Measurements from ENCODE around the gene NUDT21.

DNA sequence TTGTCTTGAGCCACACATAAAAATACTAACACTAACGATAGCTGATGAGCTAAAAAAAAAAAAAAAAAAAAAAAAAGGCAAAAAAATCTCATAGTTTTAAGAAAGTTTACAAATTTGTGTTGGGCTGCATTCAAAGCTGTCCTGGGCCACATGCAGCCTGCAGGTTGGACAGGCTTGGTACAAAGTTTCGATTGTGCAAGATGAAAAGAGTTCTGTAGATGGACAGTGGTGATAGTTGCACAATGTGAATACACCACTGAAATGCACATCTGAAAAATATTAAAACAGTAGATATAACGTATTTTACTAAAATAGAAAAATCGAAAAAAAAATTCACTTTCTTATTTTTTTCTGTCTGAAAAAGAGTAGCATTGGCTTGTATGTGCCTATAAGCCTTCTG, 68.7 kb downstream of the NUDT21 start:
- TF ChIP-seq EZH2phosphoT487 (IDR thresholded peaks at IDR 0.05; ENCODE audit: borderline replicate concordance, low read length): no peak
- TF ChIP-seq, protein P1, sequence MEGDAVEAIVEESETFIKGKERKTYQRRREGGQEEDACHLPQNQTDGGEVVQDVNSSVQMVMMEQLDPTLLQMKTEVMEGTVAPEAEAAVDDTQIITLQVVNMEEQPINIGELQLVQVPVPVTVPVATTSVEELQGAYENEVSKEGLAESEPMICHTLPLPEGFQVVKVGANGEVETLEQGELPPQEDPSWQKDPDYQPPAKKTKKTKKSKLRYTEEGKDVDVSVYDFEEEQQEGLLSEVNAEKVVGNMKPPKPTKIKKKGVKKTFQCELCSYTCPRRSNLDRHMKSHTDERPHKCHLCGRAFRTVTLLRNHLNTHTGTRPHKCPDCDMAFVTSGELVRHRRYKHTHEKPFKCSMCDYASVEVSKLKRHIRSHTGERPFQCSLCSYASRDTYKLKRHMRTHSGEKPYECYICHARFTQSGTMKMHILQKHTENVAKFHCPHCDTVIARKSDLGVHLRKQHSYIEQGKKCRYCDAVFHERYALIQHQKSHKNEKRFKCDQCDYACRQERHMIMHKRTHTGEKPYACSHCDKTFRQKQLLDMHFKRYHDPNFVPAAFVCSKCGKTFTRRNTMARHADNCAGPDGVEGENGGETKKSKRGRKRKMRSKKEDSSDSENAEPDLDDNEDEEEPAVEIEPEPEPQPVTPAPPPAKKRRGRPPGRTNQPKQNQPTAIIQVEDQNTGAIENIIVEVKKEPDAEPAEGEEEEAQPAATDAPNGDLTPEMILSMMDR (IDR thresholded peaks at IDR 0.05; ENCODE audit: low read depth, low read length, poor library complexity, severe bottlenecking): no peak

Measured in DOHH2 (cell line).